Measurements from ENCODE around the gene AP1S3. TPM values are rescaled to one million over a fixed set of nuclear protein-coding genes. Genes with fewer than 3 reads are reported as not detected.
A peak's percentile ranks its signal among the peaks of the same experiment; 100 is the strongest.

AP1S3 gene
- total RNA-seq, 1 experiment from 2014 or later, result 27.7 TPM

DNA sequence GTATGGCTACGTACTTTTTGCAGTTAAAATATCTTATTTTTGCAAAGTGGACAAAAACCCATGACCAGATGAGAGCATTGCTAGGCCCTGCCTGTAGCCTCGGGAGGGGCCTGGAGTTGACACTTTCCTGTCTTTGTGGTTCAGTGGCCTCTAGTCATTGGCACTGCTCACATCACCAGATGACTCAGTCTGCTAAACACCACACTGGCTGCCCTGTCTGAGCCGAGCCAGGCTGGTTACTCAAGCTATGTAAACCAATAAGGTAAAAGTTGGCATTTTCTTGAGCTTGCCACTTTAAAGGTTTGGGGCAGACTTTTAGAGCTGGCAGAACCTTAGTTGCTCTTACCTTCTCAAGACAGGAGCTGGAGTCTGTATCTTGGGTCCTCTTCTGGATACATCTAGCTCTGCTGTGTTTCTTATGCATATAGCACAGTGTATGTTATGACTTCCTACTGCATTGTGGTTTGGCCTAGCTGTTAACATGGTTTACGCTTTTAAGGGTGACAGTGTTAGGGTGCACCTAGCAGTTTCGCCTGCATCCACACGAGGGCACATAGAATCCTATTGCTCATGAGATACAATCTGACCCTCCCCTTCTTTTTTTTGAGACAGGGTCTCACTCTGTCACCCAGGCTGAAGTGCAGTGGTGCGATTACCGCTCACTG lies 76.4 kb downstream of the AP1S3 start:
- peak; percentile 96 for DNase-seq (ENCODE audit: low spot score)

DNA sequence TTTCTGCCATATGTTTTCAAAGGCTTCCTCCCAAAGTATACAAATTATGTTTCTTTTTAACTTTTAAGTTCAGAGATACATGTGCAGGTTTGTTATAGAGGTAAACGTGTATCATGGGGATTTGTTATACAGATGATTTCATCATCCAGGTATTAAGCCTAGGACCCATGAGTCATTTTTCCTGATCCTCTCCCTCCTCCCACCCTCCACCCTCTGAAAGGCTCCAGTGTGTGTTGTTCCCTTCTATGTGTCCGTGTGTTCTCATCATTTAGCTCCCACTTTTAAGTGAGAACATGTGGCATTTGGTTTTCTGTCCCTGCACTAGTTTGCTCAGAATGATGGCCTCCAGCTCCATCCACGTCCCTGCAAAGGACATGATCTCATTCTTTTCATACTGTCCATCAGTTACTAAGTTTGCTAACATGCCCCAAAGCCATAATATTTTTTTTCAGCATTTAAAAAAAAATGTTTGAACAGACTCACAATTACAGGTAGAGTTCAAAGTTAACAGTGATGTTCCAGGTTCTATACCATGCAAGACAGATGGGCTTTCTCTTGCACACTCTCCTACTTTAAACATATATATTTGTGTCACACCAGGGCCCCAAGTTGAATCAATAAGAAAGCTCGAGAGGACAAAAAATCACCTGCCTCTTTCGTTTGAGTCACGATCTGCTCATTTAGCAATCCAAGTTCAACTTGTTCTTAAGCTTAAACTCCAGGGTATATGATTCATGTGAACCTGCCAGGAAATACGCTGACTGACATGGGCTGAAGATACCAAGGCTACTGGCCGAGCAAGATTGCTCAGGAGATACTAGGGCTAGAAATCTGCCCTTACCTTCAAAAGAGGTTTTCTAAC lies 77.6 kb downstream of the AP1S3 start:
- DNase-seq (ENCODE audit: low spot score), result peak; percentile 67

DNA sequence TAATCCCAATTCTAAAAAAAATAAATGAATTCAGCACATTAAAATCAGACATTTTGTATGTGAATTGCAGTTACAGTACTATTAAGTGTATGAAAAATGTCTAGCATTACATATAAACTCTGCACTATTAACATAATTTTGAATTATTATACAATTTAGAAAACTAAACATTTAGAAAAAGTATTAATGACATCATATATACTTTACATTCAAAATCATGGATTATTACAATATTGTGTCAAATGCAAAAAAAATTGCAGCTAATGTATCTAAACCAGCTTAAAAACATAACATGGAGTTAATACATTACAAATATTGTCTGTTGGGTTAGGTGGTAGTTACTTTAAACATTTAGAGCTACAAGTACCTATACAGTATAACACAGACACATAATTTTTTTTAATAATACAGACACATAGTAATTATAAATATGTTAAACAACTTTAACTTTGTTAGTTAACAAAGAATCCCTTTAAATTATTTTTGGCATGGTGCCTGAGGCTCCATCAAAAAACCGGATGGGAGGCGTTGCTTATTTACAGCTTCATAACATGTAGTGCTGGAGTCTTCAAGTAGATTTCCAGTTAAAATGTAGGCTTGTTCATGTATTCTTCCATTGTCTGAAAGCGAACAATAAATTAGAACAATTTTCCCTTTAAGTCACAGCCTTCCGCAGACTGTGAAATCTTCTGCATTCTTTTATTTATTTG lies 79.1 kb downstream of the AP1S3 start:
- no peak for DNase-seq (ENCODE audit: low spot score)

DNA sequence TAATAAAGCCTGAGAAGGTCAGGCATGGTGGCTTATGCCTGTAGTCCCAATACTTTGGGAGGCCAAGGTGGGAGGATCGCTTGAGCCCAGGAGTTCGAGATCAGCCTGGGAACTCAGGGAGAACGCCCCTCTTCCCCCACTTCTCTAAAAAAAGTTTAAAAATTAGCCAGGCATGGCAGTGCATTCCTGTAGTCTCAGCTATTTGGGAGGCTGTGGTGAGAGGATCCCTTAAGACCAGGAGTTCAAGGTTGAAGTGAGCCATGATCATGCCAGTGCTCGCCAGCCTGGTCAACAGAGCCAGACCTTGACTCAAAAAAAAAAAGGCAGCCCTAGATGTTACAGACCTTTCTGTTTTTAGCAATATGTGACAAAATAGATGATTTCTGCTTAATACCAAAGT lies 83.4 kb downstream of the AP1S3 start:
- DNase-seq (ENCODE audit: low spot score), result no peak

DNA sequence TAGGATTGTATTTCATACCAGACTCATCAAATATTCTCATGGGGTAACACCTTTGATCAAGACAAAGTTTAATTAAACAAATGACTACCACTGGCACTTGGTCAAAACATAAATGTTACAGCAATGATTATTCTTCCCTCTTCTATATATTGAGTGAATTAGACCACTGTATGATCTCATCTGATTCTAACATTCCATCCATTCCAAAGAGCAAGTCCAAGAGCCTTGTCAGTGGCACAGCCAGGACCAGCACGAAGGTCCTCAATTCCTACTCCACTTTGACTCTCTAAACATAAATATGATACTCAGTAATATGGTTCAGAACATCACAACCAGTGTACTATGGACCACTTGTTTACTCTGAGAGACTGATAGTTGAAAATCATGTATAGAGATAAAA lies 86.4 kb downstream of the AP1S3 start:
- DNase-seq (ENCODE audit: low spot score), result no peak

DNA sequence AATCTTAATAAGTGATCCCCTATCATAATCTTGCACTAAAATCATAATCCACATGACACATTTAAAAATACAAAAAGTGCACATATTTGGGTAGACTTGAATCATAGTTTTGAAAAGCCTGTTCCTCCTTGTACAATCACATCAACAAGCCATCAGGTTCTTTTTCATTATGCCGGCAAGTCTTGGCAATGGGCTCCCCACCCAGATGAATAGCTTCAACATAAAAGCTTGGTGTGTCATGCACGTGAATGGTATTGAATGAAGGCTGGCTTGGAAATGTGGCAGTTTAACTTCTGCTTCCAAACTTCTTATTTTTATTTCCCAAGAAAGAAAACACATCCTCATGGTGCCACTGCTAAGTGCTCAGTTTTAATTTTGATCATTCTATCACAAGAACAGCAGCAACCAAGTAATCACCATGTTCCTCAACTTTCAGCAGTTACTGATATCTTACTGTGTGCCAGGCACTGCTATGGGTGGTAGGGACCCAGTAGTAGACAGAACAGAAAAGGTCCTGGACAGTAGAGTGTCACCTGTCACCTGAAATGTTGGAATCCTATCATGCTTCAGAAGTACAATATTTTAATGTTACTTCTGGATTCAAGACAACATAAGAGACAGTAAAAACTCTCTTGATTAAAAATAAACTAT lies 89.9 kb downstream of the AP1S3 start:
- DNase-seq (ENCODE audit: low spot score), result no peak

DNA sequence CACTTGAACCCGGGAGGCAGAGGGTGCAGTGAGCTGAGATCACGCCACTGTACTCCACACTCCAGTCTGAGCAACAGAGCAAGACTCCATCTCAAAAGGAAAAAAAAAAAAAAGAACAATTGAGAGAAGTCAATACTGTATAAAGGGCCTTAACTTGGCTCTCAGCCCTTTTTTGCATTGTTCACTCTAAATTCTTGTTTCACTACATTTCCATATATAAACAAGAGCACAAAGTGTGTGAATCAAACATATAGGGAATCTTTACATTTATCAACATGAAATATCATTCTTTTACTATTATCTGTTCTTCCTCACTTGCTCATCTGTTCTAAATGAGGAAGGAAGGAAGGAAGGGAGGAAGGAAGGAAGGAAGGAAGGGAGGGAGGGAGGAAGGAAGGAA lies 90.8 kb downstream of the AP1S3 start:
- DNase-seq (ENCODE audit: low spot score), result no peak

DNA sequence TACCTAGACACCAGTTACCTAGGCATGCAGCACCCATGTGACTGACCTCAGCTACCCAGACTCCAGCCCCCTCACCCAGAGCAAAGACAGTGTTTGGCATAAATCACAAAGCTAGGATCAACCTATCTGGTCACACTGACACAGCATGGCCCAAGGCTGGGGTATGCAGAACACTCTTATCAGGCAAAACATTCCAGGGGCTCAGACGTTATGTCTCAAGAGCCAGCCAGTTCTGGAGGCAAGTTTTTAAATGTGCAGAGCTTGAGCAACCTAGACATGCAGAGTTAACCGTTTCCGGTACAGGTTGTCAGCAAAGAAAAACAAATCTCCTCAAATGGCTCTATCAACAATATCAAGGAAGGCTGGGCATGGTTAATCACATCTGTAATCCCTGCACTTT lies 92.8 kb downstream of the AP1S3 start:
- DNase-seq (ENCODE audit: low spot score), result no peak

DNA sequence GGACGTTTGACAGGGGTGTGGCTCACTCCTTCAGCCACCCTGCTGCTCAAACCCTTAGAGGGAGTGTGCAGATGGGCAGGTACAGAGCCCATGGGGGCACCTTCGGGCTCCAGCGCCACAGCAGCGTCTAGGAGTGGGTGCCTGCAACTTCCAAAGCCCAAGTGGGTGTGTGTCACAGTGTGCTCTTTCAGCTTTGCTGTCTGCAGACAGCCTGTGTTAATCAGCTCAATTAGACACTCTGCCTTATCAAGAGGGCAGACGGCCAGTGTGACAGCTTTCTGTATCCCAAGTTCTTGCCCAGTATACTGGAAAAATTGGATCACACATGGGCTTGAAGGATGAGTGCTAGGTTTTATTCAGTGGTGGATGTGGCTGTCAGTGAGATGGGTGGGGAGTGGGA lies 96.7 kb downstream of the AP1S3 start:
- no peak for DNase-seq (ENCODE audit: low spot score)

DNA sequence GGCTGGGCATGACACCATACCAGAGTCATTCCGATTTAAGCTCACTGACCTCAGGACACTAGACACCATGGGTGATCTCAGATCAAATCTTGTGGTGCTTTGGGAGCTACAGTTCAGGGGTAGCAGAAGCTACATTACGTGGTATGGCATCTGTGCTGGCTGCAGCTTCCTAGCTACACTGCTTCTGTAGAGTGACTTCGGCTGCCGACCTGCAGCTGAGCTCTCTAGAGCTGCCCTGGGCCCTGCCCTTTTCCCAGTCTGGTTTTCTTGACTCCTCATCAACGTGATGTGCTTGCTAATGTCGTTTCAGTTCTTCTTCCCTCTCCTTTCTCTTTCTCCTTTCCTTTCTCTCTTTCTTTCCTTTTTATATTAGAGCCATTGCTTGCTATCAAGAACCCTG lies 100.2 kb downstream of the AP1S3 start:
- DNase-seq (ENCODE audit: low spot score), result no peak

DNA sequence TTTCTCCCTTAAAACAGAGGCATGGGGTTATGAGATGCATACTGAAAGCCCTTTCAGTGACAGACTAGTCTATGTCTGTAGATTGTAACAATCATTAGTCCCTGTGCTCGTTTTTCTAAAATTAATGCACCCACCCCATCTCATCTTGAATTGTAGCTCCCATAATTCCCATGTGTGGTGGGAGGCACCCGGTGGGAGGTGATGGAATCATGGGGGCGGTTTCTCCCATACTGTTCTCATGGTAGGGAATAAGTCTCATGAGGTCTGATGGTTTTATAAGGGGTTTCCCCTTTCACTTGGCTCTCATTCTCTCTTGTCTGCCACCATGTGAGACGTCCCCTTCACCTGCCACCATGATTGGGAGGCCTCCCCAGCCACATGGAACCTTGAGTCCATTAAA lies 100.9 kb downstream of the AP1S3 start:
- DNase-seq (ENCODE audit: low spot score), result no peak

DNA sequence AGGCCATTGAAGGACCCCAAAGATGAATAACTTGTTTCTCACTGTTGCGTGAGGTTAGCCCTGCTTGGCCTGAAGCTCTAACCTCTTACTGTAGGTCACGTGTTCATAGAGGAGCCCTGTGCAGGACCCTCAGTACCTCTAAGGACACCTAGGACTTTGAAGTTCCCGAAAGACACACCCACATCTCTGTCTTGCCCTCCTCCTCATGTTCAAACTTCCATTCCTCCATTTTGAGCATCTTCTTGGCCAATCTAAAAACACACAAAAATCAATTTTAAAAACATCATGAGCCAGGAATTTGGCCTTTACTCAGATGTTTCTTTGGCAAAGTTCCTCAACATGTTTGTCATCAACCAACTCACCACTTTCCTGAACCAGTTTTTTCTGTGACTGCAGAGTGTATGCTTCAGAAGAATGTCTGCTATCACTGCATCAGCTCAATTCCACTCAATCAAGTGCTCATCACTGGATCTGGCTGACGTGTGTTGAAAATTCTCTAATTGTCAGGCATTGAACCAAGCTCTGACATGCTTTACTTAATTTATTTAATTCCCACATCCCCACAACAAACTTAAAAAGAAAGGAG lies 101.6 kb downstream of the AP1S3 start:
- DNase-seq (ENCODE audit: low spot score), result peak; percentile 55

DNA sequence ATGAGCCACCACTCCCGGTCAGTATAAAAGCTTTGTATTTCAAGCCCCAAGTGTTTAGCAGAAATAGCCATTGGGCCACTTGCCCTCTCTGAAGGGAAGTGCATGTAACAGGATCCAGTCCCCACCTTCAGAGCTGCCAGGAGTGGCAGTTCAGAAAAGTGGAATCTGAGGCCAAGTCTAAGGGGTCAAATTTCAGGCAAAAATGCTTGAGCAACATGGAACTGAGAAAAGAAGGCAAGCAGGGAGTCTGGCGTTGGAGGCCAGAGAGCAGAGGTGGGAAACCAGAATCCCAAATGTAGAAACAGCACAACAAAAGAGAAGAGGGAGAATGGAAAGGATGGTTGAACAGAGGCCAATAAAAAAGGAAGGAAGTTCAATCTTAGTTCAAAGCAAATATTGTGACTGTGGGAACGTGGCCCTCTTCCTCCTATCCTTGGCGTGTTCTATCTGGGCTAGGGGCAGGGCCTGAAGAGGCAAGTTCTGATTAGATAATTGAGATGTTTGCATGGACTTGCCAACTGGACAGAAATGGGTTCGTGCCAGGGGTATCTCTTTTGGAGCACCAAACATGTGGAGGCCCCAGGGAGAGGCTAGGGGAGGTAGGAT lies 102.2 kb downstream of the AP1S3 start:
- DNase-seq (ENCODE audit: low spot score), result no peak

DNA sequence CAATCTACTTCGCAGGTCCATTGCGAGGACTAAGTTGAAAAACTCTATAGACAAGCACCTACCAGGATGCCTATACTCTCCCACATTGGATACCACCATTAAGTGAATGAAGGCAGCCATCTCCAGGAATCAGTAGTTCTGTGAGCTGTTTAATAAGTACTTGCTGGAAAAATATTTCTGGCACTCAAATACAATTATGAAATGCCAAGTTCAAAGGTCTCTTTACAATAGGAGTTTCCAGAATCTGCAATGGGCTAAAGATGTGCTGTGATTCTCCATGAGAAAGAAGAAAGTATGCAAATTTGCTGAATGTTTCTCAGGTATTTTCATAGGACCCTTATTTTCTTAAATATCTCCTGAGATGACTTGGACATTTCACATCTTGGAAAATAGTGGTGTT lies 103.0 kb downstream of the AP1S3 start:
- DNase-seq (ENCODE audit: low spot score), result no peak

DNA sequence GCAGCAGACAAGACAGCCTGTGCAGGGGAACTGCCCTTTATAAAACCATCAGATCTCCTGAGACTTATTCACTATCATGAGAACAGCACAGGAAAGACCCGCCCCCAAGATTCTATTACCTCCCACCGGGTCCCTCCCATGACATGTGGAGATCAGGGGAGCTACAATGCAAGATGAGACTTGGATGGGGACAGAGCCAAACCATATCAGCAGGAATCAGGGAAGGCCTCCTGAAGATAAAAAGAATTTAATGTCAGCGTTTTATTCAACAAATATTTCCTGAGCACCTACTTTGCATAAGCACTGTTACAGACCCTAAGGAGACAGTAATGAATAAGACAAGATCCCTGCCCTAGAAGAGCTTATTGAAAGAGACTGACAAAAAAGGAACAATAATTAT lies 105.0 kb downstream of the AP1S3 start:
- no peak for DNase-seq (ENCODE audit: low spot score)

DNA sequence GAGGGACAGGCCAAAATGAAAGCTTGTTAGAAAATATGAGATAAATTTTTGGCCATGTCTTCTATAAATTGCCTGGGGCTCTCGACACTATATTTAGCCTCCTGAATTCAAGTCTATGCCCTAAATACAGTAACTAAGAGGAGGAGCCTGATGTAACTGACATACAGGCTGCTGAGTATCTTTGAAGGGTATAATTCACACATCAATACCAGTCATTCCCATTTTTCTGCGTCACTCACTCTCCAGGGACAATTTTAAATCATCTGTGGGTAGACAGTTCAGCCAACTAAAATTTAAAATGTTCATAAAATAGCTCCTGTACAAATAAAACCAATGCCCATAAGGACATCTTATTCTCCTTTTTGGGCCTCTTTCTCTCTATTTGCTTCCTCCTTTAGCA lies 105.9 kb downstream of the AP1S3 start:
- DNase-seq (ENCODE audit: low spot score), result no peak

DNA sequence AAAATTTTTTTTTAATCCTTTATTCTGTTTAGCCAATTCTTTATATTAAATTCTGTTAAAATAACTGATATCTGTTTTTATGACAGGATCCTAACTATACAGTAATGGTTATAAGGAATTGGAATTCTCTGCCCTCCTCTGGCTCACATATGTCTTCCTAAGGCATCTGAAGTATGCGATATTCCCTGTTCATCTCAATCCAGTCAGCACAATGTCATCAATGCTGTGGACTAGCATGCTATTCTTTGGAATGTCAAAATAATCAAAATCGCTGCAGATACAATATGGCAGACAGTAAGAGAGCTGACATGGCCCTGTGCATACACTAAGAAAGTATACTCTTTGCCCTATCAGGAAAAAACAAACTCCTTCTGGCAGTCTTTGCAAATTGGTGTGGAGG lies 107.6 kb downstream of the AP1S3 start:
- no peak for DNase-seq (ENCODE audit: low spot score)

DNA sequence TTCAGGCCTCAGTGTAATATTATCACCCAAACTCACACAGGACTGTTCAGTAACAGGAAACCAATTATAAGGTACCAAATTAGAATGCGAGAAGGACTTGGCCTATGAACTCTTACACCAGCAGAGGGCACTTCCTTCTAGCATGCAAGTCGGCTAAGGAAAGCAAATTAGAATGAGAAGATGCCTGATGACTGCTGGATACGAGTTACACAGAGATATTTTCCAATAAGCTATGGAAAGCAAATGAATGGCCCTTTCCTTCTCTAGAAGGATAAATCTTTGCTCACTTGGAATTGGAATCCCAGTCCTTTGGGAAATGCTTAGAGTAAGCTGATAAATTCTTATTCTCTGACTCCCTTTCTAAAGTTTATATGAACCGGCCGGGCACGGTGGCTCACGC lies 109.8 kb downstream of the AP1S3 start:
- DNase-seq (ENCODE audit: low spot score), result peak; percentile 69

DNA sequence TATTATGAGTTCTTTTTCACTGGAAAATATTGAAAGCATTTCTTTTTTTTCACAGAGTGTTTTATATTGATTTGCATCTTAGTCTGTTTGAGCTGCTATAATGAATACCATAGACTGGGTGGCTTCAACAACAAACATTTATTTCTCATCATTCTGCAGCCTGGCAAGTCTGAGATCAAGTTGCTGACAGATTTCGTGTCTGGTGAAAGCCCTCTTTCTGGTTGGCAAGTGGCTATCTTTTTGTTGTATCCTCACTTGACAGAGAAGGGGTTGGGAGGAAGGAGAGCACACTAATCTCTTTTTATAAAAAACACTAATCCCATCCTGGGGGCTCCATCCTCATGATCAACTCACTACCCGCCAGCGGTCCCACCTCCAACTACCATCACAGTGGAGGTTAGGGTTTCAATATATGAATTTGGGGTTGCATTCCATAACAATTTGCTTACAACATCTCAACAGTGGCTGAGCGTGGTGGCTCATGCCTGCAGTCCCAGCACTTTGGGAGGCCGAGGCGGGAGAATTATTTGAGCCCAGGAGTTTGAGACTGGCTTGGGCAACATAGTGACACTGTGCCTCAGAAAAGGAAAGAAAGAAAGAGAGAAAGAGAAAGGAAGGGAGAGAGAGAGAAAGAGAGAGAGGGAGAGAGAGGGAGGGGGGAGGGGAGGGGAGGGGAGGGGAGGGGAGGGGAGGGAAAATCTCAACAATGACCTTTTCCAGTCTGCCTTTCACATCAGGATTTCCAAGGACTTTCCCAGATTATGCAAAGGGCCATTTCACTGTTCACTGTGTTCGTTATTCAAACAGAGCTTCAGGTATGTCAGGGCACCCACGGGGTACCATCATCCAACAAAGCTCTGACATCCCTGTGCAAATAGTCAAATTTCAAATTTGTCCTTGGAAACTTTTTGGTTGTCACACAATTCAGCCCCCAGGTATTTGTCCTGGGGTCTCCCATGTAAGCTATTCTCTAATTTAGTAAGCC lies 111.1 kb downstream of the AP1S3 start:
- no peak for DNase-seq (ENCODE audit: low spot score)

DNA sequence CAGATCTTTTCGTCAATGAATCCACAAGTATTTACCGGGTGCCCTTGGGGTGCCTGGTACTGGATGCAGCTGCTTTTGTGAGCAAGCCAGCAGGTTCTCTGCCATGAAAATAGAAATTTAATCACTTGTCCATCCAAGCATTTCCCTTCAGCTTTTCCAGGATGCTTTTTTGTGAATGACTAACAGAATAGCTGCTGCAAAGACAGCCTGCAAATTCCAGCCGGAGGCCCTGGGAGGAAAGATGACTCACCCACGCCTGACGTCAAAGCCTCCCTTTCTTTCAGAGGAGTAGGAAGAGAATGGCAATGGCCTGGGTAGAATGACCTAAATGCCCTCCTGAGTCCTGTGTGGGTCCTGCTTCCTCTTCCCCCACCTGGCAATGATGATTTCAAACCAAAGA lies 111.9 kb downstream of the AP1S3 start:
- DNase-seq (ENCODE audit: low spot score), result peak; percentile 98

Data from A172 (cell line).